T-cell (primary cell): ENCODE results near the gene TXNRD2. TPM values are rescaled to one million over a fixed set of nuclear protein-coding genes. Genes with fewer than 3 reads are reported as not detected.

Experiments used
- ATAC-seq, 4 experiments: fragments of 200-7000 bp in 3 of 4; fragments of 150-1000 bp in 1 of 4; cut with Tn5 transposase; replicated peaks in 1 of 4; 1 replicate in 3 of 4; 2 replicates in 1 of 4; pipeline ENCODE4 v1.10.0; 2021; ENCODE audit warnings: moderate library complexity in 3 of 4, mild to moderate bottlenecking in 2 of 4, moderate number of reproducible peaks in 1 of 4
- CTCF ChIA-PET, 2 donors: fragments of 300-600 bp; sonication (Branson Sonifier 250); formaldehyde crosslinking; loops; one replicate each; lab custom pipeline; 2022; ENCODE audit warnings: antibody characterized with exemption in 2 of 2; lab: Charles Lee
- POLR2A ChIA-PET, 2 donors: fragments of 300-600 bp; sonication (Branson Sonifier 250); formaldehyde crosslinking; loops; one replicate each; lab custom pipeline; 2022; ENCODE audit warnings: antibody characterized with exemption in 2 of 2; lab: Charles Lee
- DNase-seq, 35 experiments: peaks; one replicate each; pipeline versions ENCODE4 v3.0.0 to v3.0.0-alpha.2; 2013 to 2023
- H3K27ac ChIP-seq: one replicate; pipeline ENCODE4 v1.5.1; 2013; ENCODE audit warnings: low read length
- H3K27me3 ChIP-seq, 2 experiments: replicated peaks in 1 of 2; 1 replicate in 1 of 2; 2 replicates in 1 of 2; pipeline versions ENCODE4 v1.6.1 to v1.7.0; 2013; ENCODE audit warnings: low read length in 1 of 2, mixed read lengths in 1 of 2; ENCODE audit not compliant: control insufficient read depth in 2 of 2, insufficient read depth in 2 of 2; ENCODE audit errors: extremely low read depth in 1 of 2
- H3K36me3 ChIP-seq, 2 donors: 1 replicate in 1 of 2; 2 replicates in 1 of 2; pipeline versions ENCODE4 v1.6.1 to v1.7.0; 2013; ENCODE audit warnings: low read length in 1 of 2; ENCODE audit not compliant: control insufficient read depth in 2 of 2, insufficient read depth in 1 of 2; ENCODE audit errors: extremely low read depth in 1 of 2
- H3K4me1 ChIP-seq, 2 experiments: 1 replicate in 1 of 2; 2 replicates in 1 of 2; pipeline versions ENCODE4 v1.6.1 to v1.7.0; 2013; ENCODE audit warnings: low read length in 2 of 2, mixed read lengths in 1 of 2; ENCODE audit not compliant: insufficient read depth in 2 of 2, control insufficient read depth in 1 of 2; ENCODE audit errors: extremely low read depth in 1 of 2
- H3K4me3 ChIP-seq, 2 donors: 1 replicate in 1 of 2; 2 replicates in 1 of 2; pipeline versions ENCODE4 v1.5.1 to v1.7.0; 2013; ENCODE audit warnings: mild to moderate bottlenecking in 2 of 2, low read length in 1 of 2, moderate library complexity in 1 of 2; ENCODE audit not compliant: control insufficient read depth in 1 of 2; ENCODE audit errors: extremely low read depth in 1 of 2
- H3K9me3 ChIP-seq: 2 replicates; pipeline ENCODE4 v1.7.0; 2013
- H3K27ac Mint-ChIP-seq, 2 donors: one replicate each; pipeline ENCODE4 v1.8.0; 2020 to 2021; ENCODE audit warnings: mild to moderate bottlenecking in 2 of 2, mixed read lengths in 2 of 2
- H3K27me3 Mint-ChIP-seq, 2 donors: one replicate each; pipeline ENCODE4 v1.8.0; 2021 to 2022; ENCODE audit warnings: mixed read lengths in 2 of 2
- H3K36me3 Mint-ChIP-seq: one replicate; pipeline ENCODE4 v1.8.0; 2021; ENCODE audit warnings: mixed read lengths
- H3K4me1 Mint-ChIP-seq, 3 donors: one replicate each; pipeline ENCODE4 v1.8.0; 2020 to 2022; ENCODE audit warnings: mixed read lengths in 3 of 3, mild to moderate bottlenecking in 1 of 3
- H3K4me3 Mint-ChIP-seq, 3 donors: one replicate each; pipeline ENCODE4 v1.8.0; 2020 to 2022; ENCODE audit warnings: mild to moderate bottlenecking in 3 of 3, mixed read lengths in 3 of 3, moderate library complexity in 3 of 3
- H3K9me3 Mint-ChIP-seq, 3 donors: one replicate each; pipeline ENCODE4 v1.8.0; 2020 to 2022; ENCODE audit warnings: mixed read lengths in 3 of 3
- WGBS: methylation state at CpG from one replicate; pipeline ENCODE4 v1.1.5; 2013; ENCODE audit warnings: missing lambda C conversion rate; ENCODE audit not compliant: insufficient coverage; 5-methylcytosine and 5-hydroxymethylcytosine counted together
- total RNA-seq, 35 experiments: library from RNA in 6 of 35; stranded (reverse) in 6 of 35; fragments of 120-200 nt in 1 of 35; gene quantifications; one replicate each; pipeline versions ENCODE4 v1.2.1 to v1.2.4 and lab custom pipeline; 2013 to 2026

Gene TXNRD2
- total RNA-seq, 5 donors from 2014 or later (not counting 1 experiment from before 2014, with no cell fraction given) = 26.5 to 47.4 (median 28.7) TPM

GRCh38 chr22:19923914-19924513 lies 17.6 kb downstream of the TXNRD2 start:
- peaks cover 14% of the 10 kb centered on the region for H3K36me3 Mint-ChIP-seq
- H3K4me1 ChIP-seq = no peaks in the 10 kb centered on the region
- ChIA-PET CTCF (no interaction called here), POLR2A (interaction anchor here in 1 of 2 donors (0.6 kb wide), 1 partner anchor 1819 kb away, joined by 6 read pairs; no protein-coding TSS in a partner anchor)
- WGBS = 86% methylated on average over 8 of the region's 12 CpGs
- ATAC-seq = no peak
- no peak overlapping the region for H3K4me3 Mint-ChIP-seq
- peaks cover 4 to 9% of the 10 kb centered on the region in 2 donors for H3K36me3 ChIP-seq
- H3K27ac ChIP-seq = no peak overlapping the region
- no peaks in the 10 kb centered on the region for H3K9me3 ChIP-seq
- H3K9me3 Mint-ChIP-seq = no peaks in the 10 kb centered on the region
- DNase-seq = no peak
- H3K27me3 ChIP-seq = no peaks in the 10 kb centered on the region
- no peak overlapping the region for H3K4me3 ChIP-seq
- no peak overlapping the region for H3K27ac Mint-ChIP-seq
- H3K4me1 Mint-ChIP-seq = peaks cover 0 to 5% (median 3%) of the 10 kb centered on the region in 3 donors
- no peaks in the 10 kb centered on the region for H3K27me3 Mint-ChIP-seq

- Mint-ChIP-seq H3K4me3 (no peak overlapping the region), H3K4me1 (peaks cover 0 to 5% (median 3%) of the 10 kb centered on the region in 3 donors), H3K27ac (no peak overlapping the region), H3K27me3 (no peaks in the 10 kb centered on the region), H3K9me3 (no peaks in the 10 kb centered on the region), H3K36me3 (peaks cover 16% of the 10 kb centered on the region)
- peaks cover 10 to 31% of the 10 kb centered on the region in 2 donors for H3K36me3 ChIP-seq
- no peak overlapping the region for H3K4me3 ChIP-seq
- H3K4me1 ChIP-seq = no peaks in the 10 kb centered on the region
- CTCF ChIA-PET = no interaction called here
- H3K27ac ChIP-seq = no peak overlapping the region
- POLR2A ChIA-PET = no interaction called here
- no peaks in the 10 kb centered on the region for H3K9me3 ChIP-seq
- 89% methylated on average over 3 of the region's 3 CpGs for WGBS
- no peaks in the 10 kb centered on the region for H3K27me3 ChIP-seq
- ATAC-seq = no peak
- no peak for DNase-seq
Measured at GRCh38 chr22:19921544-19922081, 20.0 kb downstream of the TXNRD2 start.

DNA sequence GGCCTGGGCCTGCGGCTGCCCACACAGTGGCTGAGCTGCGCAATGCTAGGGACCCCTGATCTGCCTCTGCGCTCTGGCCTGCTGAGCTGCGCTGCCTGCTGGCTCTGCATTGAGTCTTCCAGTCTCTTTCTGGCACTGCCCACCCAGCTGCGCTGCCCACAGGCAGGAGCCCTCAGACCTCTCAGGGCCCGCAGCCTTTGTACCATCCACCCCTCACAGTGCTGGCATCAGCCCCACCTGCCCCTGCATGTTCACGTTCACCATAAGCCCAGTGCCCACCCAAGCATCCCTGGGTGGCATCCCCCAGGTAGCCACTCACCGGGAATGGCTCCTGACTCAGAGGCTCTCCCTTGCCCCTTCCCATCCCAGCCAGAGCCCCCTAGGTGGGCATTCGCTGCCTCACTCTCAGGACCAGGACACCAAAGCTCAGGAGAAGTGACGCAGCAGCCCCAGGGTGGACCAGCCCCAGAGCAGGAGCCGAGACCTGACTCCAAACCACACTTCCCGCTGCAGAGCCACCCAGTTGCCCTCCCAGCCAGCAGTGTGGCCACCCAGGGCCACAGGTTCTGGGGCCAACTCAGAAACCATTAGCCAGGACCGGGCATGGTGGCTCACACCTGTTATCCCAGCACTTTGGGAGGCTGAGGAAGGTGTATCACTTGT lies 21.8 kb downstream of the TXNRD2 start:
- H3K27me3 ChIP-seq = no peaks in the 10 kb centered on the region
- POLR2A ChIA-PET = no interaction called here
- H3K4me1 Mint-ChIP-seq = peaks cover 0 to 5% (median 3%) of the 10 kb centered on the region in 3 donors
- no peaks in the 10 kb centered on the region for H3K9me3 ChIP-seq
- no peaks in the 10 kb centered on the region for H3K27me3 Mint-ChIP-seq
- H3K4me1 ChIP-seq = no peaks in the 10 kb centered on the region
- peaks cover 17 to 43% of the 10 kb centered on the region in 2 donors for H3K36me3 ChIP-seq
- no peak overlapping the region for H3K27ac Mint-ChIP-seq
- peaks cover 28% of the 10 kb centered on the region for H3K36me3 Mint-ChIP-seq
- 93% methylated on average over 9 of the region's 13 CpGs for WGBS
- DNase-seq (no peak), ATAC-seq (no peak)
- no peak overlapping the region for H3K4me3 ChIP-seq
- no peak overlapping the region for H3K4me3 Mint-ChIP-seq
- CTCF ChIA-PET = no interaction called here
- no peaks in the 10 kb centered on the region for H3K9me3 Mint-ChIP-seq
- no peak overlapping the region for H3K27ac ChIP-seq

GRCh38 chr22:19918332-19919106 lies 23.1 kb downstream of the TXNRD2 start:
- no peak overlapping the region for H3K27ac Mint-ChIP-seq
- H3K27me3 Mint-ChIP-seq = no peaks in the 10 kb centered on the region
- peaks cover 0 to 3% (median 0%) of the 10 kb centered on the region in 3 donors for H3K9me3 Mint-ChIP-seq
- ChIA-PET POLR2A (no interaction called here), CTCF (interaction anchor here in 1 of 2 donors (0.5 kb wide), 1 partner anchor 8 kb away, joined by 3 read pairs; no protein-coding TSS in a partner anchor)
- no peak for DNase-seq
- Histone ChIP-seq H3K4me3 (no peak overlapping the region), H3K27me3 (no peaks in the 10 kb centered on the region), H3K4me1 (no peaks in the 10 kb centered on the region), H3K9me3 (no peaks in the 10 kb centered on the region), H3K27ac (no peak overlapping the region), H3K36me3 (peaks cover 18 to 56% of the 10 kb centered on the region in 2 donors)
- peaks cover 34% of the 10 kb centered on the region for H3K36me3 Mint-ChIP-seq
- 87% methylated on average over 12 of the region's 23 CpGs for WGBS
- H3K4me3 Mint-ChIP-seq = no peak overlapping the region
- no peaks in the 10 kb centered on the region for H3K4me1 Mint-ChIP-seq
- ATAC-seq = no peak

- H3K27me3 Mint-ChIP-seq = no peaks in the 10 kb centered on the region
- Histone ChIP-seq H3K36me3 (peaks cover 18 to 62% of the 10 kb centered on the region in 2 donors), H3K27ac (no peak overlapping the region), H3K4me3 (no peak overlapping the region), H3K4me1 (no peaks in the 10 kb centered on the region), H3K27me3 (no peaks in the 10 kb centered on the region), H3K9me3 (no peaks in the 10 kb centered on the region)
- peaks cover 39% of the 10 kb centered on the region for H3K36me3 Mint-ChIP-seq
- DNase-seq = no peak
- ChIA-PET CTCF (interaction anchor here in 1 of 2 donors (0.5 kb wide), 1 partner anchor 7 kb away, joined by 3 read pairs; no protein-coding TSS in a partner anchor), POLR2A (no interaction called here)
- no peaks in the 10 kb centered on the region for H3K4me1 Mint-ChIP-seq
- H3K4me3 Mint-ChIP-seq = no peak overlapping the region
- 92% methylated on average over 8 of the region's 12 CpGs for WGBS
- ATAC-seq = no peak
- H3K9me3 Mint-ChIP-seq = peaks cover 0 to 3% (median 0%) of the 10 kb centered on the region in 3 donors
- H3K27ac Mint-ChIP-seq = no peak overlapping the region
Measured at GRCh38 chr22:19917389-19918138, 24.1 kb downstream of the TXNRD2 start.
